Measurements from ENCODE around the gene NPTXR.

Gene NPTXR

DNA sequence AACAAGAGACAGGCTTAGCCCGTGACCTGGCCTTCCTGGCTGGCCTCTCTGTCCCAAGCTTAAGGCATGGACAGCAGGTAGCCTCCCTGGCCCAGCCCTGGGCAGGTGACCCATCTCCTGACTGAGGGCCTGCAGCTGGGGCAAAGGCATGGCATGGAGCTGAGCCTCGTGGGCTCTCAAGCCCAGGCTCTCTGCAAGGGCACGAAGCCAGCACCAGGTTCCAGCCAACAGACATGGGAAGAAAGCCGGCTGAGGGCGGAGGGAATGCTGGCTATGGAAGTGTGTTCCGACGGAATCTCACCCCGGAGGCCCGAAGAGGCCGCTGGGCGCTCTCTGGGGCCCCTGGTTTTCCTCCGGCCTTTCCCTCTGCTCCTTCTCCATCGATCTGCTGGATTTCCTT is 62.8 kb downstream of the NPTXR start:
- TF ChIP-seq, protein P1, sequence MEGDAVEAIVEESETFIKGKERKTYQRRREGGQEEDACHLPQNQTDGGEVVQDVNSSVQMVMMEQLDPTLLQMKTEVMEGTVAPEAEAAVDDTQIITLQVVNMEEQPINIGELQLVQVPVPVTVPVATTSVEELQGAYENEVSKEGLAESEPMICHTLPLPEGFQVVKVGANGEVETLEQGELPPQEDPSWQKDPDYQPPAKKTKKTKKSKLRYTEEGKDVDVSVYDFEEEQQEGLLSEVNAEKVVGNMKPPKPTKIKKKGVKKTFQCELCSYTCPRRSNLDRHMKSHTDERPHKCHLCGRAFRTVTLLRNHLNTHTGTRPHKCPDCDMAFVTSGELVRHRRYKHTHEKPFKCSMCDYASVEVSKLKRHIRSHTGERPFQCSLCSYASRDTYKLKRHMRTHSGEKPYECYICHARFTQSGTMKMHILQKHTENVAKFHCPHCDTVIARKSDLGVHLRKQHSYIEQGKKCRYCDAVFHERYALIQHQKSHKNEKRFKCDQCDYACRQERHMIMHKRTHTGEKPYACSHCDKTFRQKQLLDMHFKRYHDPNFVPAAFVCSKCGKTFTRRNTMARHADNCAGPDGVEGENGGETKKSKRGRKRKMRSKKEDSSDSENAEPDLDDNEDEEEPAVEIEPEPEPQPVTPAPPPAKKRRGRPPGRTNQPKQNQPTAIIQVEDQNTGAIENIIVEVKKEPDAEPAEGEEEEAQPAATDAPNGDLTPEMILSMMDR (conservative IDR thresholded peaks at IDR 0.05; ENCODE audit: low read depth, low read length): no peak
- no peak for DNase-seq (ENCODE audit: low read depth)
- no peak overlapping the region for H3K4me3 ChIP-seq (ENCODE audit: low read length)

DNA sequence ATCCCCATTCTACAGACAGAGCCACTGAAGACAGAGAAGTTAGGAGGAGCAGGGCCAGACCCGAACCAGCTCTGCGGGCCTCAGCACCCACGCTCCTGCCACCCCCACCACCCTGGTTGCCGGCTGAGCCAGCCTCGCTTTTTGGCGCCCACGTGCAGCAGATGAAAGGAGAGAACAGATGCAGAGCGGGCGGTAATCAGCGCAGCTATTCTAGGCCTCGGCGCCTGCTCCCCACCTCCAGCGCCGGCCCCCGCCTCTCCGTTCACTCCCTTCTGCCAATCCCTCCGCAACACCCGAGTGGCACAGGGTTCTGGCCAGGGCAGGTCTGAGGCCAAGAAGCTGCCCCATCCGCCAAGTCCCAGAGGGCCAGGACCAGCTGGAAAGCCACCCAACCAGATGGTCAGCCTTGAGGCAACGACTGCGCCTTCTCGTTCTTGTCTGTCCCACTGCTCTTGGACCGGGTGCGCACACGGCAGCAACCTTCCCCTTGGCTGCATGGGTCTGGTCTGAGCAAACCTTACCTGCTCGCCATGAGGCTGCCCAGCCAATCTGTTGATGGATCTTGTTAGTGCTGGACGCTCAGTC is 66.6 kb downstream of the NPTXR start:
- no peak for DNase-seq (ENCODE audit: low read depth)
- TF ChIP-seq, protein P1 (conservative IDR thresholded peaks at IDR 0.05; ENCODE audit: low read depth, low read length): no peak
- no peak overlapping the region for H3K4me3 ChIP-seq (ENCODE audit: low read length)

DNA sequence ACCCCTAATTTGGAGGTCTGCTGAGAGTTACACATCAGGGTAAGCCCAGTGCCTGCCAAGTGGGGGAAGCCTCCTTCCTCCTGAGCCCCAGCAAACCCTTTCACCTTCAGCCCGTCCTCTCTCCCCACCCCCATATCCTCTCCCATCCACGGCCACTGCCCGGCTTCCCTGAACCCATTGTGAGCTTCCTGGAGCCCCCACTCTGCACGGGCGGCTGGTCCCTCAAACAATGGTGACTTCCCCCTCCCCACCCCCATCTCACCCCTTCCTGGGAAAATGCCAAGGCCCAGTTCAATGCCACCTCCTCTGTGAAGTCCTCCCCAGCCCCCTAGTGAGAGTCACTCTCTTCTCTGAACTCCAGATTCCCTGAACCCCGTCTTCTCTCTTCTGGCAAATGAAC is 67.7 kb downstream of the NPTXR start:
- TF ChIP-seq, protein P1 (conservative IDR thresholded peaks at IDR 0.05; ENCODE audit: low read depth, low read length): no peak
- no peak for DNase-seq (ENCODE audit: low read depth)
- H3K4me3 ChIP-seq (ENCODE audit: low read length): no peak overlapping the region

DNA sequence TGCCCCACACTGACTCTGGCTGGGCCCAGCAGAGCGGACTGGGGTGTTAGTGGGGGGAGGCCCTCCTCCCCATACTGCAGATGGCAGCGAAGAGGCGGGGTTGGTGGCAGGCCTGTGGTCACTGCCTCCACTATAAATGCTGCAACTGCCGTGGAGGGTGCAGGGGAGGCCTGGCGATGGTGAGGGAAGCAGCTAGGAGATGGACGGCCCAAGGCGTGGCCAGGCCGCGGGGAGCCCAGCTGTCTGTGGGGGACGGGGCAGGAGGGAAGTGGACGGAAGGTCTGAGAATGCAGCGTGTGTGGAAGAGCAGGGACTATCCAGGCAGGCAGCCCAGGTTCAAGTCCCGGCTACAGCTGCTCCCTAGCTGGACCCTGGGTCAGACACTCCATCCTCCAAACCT is 68.2 kb downstream of the NPTXR start:
- no peak for DNase-seq (ENCODE audit: low read depth)
- TF ChIP-seq, protein P1 (conservative IDR thresholded peaks at IDR 0.05; ENCODE audit: low read depth, low read length): no peak
- H3K4me3 ChIP-seq (ENCODE audit: low read length): no peak overlapping the region

DNA sequence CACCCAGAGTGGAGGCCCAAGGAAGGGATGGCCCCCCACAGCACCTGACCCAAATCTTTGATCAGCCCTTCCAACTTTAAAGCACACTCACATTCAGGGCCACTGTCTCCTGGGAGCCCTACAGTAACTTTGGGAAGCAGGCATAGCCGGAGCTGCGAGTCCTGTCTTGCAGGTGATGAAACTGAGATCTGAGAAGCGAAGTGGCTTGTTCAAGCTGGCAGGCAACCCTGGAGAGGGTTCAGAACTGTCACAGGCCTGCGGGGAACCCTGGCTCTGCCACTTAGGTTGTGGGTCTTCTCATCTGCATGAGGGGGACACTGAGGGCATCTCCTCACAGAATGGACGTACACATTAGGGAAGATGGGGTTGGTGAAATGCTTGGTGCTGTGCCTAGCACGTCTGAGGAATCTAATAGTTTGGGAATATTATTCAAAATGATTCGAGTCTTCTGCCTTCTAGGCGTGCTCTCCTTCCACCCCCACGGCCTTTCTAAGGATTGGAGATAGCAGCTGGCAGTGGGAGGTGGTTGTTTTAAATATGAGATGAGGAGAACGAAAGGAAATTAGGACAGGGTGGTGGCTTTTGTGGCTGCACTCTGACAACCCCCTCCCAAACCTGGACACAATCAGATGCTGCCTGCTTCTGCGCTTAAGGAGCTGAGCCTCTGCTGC is 69.2 kb downstream of the NPTXR start:
- TF ChIP-seq, protein P1 (conservative IDR thresholded peaks at IDR 0.05; ENCODE audit: low read depth, low read length): no peak
- no peak for DNase-seq (ENCODE audit: low read depth)
- no peak overlapping the region for H3K4me3 ChIP-seq (ENCODE audit: low read length)

DNA sequence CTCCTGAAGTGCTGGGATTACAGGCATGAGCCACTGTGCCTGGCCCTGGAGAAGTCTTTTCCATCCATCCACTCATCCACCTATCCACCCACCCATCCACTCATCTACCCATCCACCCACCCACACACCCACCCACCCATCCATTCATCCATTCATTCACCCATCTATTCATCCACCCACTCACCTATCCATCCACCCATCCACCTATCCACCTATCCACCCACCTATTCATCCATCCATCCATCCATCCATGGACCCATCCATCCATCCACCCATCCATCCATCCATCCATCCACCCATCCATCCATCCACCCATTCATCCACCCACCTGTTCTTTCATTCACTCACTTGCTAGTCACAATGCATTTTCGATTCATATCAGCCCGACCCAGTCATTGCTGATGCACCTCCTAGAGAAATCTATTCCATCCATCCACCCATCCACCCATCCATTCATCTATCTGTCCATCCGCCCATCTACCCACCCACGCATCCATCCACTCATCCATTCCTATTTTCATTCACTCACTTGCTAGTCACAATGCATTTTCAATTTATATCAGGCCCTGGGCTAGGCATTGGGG is 70.4 kb downstream of the NPTXR start:
- no peak overlapping the region for H3K4me3 ChIP-seq (ENCODE audit: low read length)
- TF ChIP-seq, protein P1 (conservative IDR thresholded peaks at IDR 0.05; ENCODE audit: low read depth, low read length): no peak
- no peak for DNase-seq (ENCODE audit: low read depth)

DNA sequence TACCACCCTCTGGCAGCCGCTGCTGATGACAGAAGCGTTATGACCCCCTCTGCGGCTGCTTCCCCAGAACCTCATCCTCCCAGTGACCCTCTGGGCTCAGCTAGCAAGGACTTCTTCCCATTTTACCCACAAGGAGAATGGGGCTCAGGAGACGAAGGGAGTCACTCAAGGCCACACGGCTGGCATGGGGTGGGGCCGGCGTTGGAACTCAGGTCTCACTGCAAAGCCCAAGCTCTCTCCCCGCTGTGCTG is 71.3 kb downstream of the NPTXR start:
- no peak for DNase-seq (ENCODE audit: low read depth)
- TF ChIP-seq, protein P1 (conservative IDR thresholded peaks at IDR 0.05; ENCODE audit: low read depth, low read length): no peak
- no peak overlapping the region for H3K4me3 ChIP-seq (ENCODE audit: low read length)
